NCI-H510A treated with DMSO at 0.1 percent for 48 hours (cell line): Measurements from ENCODE around the gene ERC2.
"Not testable (repeated sequence)": the region's sequence is repeated elsewhere in the genome, so short reads cannot be mapped to it uniquely, and the experiment has no call there.

Experiments
- DNase-seq: peaks from one replicate; lab custom pipeline; 2025; lab: John Stamatoyannopoulos, UW

The ERC2 gene

DNA sequence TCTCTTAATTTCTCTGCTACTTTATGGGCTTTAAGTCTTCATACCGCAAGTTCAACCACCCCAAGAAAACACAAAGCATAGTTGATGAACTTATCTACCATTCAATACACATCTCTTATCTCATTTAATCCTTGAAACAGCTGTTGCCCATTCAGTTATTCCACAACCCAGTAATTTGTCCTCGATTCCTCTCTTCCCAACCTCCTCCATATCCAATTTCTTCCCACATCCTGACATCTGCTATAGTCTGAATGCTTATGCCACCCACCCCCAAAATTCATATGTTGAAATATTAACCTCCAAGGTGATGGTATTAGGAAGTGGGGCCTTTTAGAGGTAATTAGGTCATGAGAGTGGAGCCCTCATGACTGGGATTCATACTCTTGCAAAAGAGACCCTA lies 345.4 kb downstream of the ERC2 start:
- DNase-seq, result no peak

DNA sequence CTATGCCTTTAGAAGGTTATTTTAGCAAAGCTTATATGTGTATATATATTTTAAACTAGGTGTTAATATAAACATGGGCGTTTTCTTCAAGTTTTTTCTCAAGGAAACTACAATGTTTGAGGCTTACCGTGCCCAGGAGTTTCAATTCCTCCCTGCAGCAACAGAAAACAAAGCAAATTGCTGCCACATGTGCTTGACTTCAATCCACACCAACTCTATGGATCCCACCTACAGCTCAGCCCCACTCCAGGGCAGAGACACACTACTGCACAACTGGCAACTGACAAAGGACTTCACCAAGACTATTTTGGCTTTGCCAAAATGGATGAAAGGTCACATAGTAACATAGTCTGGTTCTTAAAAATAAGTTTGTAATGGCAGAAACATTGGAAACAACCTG lies 346.6 kb downstream of the ERC2 start:
- DNase-seq, result no peak

DNA sequence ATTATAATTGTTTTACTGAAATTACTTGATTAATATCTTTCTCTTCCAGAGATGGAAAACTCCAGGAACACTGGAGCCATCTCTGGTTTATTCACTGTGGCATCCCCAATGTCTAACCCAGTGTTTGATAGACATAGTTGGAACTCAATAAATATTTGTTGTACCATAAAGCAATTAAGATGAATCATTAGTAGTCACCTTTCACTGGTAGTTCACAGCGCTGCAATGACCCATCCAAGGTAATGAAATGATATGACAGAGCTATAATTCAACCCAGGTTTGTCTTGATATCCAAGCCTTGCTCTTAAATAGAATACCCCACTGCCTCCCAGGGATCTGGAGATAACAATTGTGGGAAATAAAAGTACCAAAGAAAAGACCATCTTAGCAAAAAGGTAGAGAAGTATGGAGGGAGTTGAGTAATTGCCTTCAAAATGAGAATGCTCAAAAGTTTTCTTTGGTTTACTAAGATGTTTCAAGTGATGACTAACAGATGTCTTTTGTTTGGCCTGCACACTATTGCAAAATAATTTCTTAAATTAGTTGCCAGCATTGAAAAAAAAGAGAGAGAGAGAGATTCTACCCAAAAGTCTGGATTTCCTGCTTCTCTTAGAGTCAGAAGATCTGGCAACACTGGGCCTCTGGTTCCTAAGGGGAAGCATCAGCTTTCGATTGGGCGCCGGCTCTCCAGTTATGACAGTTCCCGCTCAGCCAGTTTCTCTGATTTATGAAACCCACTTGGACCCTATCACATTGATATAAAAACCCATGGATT lies 348.5 kb downstream of the ERC2 start:
- no peak for DNase-seq

DNA sequence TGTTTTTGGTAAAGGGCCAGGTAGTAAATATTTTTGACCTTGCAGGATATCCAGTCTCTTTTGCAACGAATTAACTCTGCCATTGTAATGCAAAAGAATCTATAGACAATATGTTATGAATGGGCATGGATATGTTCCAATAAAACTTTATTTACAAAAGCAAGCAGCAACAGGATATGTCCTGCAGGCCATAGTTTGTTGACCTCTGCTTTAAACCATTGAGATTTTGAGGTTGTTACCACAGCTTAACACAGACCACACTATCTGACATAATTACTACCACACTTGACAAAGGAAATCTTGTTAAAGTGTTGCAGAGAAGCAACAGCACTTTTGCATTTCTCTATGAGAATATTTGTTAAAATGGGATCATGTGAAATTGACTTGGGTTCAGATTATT lies 349.3 kb downstream of the ERC2 start:
- DNase-seq, result no peak

DNA sequence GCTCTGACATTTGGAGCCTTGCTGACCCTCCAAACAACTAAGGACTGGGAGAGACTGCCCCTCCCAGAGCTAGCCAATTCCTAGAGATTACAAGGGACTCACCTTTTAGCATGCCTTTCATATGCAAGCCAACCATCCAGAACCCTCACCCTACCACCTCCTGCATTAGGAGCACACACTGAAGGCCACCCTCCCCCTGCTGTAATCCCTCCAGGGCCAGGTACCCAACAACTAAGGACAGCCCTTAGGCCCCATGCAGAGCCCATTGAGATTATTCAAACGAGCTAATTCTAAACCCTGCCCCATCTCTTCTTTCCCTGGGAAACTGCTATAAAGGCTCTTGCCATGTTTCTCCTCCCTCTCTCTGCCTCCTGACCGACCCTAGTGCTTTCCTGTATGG lies 352.6 kb downstream of the ERC2 start:
- no peak for DNase-seq

DNA sequence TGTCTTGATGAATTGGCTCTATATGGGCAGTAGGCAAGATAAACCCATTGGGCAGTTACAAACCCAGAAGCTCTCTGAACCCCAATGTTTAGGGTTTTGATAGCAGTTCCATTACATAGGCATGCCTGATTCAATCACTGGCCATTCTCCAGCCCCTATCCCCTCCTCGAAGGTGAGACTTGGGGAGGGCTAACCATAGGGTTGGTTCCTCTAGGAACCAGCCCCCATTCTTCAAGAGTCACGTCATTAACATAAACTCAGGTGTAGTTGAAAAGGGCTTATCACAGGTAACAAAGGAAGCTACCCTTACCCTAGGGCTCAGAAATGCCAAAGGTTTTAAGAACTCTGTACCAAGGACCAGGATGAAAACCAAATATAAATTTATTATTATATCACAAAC lies 353.1 kb downstream of the ERC2 start:
- no peak for DNase-seq

DNA sequence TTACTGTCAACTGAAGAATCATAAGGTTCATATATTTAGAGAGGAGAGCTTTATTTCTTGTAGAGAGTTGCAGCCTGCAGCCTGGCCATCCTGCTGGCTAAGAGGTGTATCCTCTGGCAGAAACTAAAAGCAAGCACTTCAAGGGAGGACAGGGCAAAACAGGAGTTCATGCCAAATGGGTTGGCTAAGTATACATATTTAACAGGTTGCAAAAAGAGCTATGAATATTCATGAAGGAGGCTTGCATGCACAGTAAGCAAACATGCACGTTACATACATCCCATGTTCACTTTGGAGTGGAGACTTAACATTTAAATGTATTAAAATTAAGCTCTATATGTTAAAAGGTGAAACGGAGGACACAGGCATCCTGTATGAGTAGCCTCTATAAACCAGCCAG lies 354.4 kb downstream of the ERC2 start:
- no peak for DNase-seq

DNA sequence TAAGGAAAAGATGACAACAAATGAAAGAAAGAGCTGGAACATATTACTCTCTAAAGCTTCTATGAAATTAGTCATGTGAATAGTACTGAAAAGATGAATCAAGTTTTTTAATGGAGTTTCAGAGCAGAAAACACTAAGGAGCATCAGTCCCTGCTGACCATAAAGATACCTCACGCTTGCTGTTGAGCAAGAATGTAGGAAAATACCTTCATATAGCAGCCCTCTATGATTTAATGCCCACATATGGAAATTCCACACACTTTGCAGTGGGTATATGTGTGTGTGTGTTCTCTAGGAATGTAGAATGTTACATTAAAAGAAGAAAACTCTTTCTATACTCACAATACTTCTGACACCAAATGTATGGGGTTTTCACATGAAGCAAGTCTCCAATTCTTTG lies 355.0 kb downstream of the ERC2 start:
- DNase-seq, result no peak

DNA sequence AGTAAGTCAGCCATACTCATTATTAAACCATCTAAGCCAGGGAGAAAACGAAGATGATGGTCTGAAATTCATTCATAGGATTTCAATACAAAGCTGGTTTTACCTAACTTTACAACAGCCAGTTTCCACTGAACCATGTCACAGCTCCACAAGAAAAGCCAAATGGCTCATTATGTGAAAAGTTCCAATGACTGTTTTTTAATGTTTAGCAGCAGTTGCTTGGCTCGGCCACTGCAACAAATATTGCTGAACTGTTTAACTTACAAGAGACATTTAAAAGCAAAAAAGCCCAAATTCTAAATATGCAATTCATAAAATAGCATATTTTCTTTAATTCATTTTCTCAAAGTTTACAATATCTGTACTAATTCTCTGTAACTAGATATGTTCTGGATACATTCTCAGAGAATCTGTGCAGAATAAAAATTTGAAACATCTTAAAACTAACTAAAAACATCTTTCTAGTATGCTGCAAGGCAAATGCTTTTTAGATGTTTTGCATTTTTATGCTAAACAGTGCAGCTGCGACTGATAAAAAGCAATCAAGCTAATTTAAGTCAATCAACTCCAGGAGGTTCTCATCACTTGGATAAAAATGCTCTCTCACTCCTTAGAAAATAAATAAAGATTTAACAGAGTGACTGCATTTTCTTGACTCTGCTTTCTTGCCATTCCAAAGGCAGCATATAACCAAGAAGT lies 356.5 kb downstream of the ERC2 start:
- no peak for DNase-seq

DNA sequence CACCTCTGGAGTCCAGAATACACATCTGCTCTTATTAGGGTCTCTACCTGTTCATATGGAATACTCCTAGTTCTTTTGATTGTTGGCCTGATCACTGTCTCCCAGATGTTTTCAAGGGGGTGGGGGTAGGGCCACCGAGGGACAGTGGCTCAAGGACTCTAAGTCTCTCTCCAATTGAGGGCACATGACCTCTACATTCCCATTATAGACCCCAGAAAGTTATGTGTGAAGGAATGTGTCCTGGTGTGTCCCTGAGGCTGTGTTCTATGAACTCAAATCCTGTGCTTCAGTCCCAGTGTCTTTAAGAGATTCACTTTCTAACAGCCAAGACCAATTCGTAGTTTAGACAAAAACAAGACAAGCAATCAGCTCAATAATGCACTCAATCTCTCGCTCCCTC lies 357.4 kb downstream of the ERC2 start:
- DNase-seq, result no peak

DNA sequence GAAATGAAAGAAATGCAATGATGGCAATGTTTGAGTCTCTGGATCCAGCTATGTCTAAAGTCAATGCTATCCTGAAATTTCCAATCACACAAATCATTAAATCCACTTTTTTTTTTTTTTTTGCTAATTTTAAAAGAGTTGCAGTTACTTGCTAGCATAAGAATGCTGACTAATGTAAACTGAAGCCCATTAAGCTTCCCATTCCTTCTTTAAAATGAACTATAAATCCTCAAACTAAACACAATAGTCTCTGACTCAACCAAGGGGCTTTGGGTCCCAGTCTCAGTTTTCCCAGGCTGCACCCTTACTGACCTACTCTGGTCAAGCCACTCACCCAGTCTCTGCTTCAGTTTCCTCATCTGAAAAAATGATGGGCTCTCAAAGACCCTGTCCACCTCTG lies 361.1 kb downstream of the ERC2 start:
- DNase-seq, result no peak

DNA sequence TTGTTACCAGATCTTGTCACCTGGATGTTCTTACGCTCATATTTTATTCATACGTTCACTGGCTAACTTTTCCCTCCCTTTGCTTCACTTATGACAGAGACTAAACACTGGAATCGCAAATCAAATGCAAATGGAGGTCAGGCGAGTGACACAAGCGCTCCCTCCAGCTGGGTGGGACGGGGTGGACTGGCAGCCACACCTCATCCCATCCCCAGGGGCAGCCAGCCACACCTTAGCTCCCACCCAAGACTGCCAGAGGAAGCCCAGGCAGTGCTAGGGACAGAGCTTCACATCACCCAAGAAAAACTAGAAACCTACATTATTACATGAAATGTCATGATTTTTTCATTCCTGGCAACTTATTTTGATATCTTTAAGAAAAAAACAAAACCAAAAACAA lies 366.2 kb downstream of the ERC2 start:
- DNase-seq, result no peak

DNA sequence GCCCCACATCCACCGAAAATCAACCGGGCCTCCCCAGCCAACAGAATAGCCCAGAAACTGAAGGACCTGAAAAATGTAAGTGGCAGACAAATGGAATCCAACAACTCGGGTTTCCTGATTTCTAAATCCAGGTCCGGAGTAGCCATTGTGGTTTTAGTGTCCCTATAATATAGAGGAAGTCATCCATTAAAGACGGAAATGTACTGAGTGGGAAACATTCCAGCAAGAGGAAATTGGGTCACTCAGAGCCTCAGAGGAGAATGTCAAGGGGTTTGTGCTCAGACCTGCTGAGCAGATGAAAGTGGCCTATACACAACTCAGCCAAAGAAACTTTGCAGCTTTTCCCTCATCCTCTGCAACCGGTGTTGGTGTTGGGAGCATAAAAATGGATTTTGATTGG lies 366.7 kb downstream of the ERC2 start:
- DNase-seq, result no peak

DNA sequence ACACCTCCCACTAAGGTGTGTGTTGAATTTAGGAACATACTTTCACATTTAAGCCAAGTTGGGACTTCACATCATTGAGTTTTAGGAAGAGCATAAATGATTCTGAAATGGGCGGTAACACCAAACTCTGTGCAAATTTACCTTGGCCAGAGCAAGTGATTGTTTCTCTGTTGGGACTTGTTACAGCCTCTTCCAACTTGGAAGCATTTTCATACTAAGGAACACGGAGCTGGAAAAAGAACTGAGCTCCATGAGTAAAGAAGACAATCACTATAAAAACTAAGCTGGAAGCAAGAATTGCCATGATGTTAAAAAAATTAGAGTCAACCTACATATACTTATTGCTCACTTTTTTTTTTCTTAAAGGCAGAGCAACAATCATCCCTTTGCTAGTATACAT lies 371.3 kb downstream of the ERC2 start:
- DNase-seq, result no peak

DNA sequence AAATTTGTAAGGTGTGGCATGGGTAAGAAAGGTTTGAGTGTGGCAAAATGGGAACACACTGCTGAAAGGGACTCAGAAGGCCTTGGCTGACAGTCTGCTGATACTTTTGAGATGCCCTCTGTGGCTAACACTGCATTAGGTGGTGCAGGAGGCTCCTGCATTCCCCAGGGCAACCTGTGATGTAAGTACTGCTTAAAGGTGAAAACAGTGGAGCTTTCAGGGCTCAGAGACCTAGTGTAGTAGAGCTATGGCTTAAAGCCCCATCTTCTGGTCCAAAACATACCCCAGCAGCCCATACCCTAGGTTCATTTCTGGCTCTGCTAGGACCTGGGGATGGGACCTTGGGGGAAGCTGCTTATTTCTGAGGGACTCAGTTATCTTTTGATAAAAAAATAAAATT lies 374.1 kb downstream of the ERC2 start:
- no peak for DNase-seq

DNA sequence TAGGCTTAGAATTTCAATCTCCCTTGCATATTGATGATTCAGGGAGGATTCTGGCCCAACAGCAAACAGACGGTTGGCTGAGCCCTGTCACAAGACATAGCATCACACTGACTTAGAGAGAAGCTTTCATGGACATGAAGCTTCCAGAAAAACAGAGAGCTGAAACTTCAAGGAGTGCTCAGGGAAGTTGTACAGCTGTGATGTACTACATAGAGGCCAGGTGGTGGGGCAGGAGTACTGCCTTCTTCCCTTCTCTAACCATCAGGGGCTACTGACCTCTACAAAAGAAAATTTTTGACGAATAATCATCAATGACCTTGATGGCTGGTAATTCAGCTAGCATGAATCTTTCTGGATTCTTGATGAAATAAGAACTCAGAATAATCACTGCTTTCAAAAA lies 378.5 kb downstream of the ERC2 start:
- DNase-seq, result no peak

DNA sequence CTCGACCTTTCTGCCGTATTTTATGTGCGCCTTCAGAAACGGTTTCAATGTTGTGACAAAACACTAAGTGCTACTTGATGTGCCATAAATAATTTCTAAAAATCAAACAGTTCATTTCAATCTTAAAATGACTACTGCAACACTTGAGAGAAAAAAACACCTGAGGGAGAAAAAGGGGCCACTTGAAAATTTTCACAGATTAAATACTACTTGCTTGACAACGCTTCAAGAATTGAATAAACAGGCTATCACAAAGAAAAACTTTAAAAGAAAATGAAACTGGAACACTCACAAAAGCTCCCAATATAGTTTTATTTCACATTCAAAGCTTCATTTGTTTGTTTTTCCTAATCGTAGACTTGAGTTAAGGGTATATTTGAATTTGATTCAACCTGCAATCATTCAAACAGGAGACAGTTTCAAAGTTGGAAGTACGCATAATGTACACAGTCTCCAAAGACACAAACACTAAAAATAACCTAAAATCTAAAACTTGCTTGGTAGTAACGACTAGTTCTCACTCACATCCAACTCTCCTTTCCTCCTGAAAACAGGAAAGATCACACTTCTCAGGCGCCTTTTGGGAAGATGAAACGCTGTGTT lies 380.7 kb downstream of the ERC2 start:
- DNase-seq, result no peak

DNA sequence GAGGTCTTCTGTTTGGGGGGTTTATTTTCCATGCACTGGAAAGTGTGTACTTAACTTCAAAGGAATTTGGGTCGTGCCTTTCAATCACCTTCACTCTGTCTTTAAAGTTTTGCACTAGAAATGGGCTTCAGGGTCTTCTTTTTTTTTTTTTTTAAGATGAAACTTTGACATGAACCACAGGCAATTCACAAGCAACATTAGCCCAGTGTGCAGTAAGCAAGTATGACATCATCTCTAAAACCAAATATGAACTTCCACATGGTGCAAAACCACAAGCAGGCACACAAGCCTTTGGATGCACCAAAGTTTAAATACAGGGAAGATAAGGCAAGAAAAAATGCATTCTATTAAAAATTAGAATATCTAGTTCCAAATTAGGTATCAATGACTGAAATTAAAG lies 381.9 kb downstream of the ERC2 start:
- DNase-seq, result no peak

DNA sequence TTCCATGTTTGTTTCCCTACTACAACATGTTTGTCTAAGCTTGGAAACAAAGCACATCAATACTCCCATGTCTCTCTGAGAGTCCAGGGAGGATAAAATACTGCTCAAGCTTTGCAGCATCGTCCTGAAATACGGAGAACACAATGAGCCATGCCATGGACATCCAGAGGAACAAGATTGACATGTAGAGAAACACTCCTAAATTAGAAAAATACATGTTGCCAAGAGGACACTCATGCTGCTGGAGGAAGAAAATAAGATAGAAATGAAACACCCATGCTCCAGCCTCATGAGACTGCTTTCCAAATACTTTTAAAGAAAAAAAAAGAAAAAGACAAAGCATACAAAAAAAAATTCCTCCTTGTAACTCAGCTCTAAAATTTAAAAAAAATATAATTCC lies 387.0 kb downstream of the ERC2 start:
- no peak for DNase-seq

DNA sequence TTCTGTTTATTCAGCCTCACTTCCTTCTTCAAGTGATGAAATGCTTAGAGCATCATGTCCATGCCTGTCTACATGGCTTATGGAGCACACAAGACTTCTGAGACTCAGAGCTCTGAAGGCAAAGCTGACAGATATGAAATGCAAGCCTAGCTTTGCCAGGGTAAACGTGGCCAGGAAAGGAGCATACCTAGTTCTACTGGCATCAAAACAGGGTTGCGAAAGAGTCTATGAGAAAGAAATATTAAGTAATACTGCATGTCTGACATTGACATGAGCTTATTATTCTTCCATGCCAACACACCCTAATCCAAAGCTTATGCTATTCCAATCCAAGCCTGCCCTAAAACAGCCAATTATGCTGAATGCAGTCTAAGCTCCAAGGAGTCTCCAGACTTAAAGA lies 391.5 kb downstream of the ERC2 start:
- no peak for DNase-seq

DNA sequence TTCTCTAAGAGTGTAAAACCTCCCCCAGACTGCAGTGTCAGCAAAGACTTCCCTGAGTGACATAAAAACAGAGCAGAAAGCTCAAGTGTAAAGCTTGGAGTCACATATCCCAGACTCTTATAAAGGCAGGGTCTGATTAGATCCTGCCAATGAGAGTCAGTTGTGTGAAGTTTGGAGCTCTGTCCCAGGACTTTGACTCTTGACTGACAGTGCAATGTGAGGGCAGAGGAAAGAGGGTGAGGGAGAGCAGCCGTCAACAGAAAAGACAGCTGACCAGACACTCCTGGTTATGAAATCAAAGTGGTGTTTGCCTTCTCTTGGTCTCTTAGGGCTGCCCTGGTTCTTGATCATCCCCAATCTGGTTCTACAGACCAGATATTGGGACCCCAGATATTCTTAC lies 393.2 kb downstream of the ERC2 start:
- DNase-seq, result no peak

DNA sequence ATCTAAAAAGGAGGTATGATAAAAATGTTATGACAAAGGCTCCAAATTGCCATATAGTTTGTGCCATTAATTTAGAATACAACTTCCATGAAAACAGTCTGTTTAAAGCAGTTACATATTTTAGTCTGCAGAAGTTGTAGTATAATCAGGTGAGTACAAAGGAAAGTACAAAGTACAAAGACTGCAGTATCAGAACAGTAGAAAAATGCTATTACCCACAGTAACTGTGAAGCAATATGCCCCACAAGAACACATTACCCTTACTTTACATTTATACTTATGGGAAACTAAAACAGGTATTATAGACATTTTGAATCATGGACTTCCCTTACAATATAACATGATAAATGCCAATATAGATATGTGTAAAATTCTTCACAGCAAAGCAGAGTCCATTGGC lies 398.5 kb downstream of the ERC2 start:
- no peak for DNase-seq

DNA sequence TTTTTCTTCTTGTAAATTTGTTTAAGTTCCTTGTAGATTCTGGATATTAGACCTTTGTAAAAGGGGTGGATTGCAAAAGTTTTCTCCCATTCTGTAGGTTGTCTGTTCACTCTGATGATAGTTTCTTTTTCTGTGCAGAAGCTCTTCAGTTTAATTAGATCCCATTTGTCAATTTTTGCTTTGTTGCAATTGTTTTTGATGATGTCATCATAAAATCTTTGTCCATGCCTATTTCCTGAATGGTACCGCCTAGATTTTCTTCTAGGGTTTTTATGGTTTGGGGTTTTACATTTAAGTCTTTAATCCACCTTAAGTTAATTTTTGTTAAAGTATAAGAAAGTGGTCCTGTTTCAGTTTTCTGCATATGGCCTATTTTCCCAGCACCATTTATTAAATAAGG lies 401.9 kb downstream of the ERC2 start:
- not testable (repeated sequence) for DNase-seq

DNA sequence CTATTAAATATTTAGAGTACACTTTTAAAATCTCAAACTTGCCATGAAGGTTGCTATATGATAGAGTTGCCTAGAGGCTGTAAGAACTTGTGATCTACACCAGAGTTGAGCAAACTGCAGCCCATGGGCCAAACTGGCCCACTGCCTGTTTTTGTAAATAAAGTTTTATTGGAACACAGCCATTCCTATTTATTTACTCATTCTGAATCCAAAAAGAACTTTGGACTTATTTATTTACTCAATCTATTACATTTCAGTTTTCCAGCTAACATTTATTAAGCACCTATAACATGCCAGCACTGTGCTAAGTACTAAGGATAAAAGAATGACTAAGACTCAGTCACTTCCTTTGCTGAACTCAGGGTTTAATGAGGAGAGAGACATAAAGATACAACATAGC lies 403.6 kb downstream of the ERC2 start:
- DNase-seq, result no peak
